Stimulated activated naive CD4-positive, alpha-beta T cell treated with Interleukin-2 at 50 U/mL for 16 hours (primary cell): ENCODE measurements around the gene MEP1A.
"Not testable (repeated sequence)": the region's sequence is repeated elsewhere in the genome, so short reads cannot be mapped to it uniquely, and the experiment has no call there.

Experiments
- DNase-seq: peaks from one replicate; lab custom pipeline; 2025; lab: John Stamatoyannopoulos, UW

Gene MEP1A

DNA sequence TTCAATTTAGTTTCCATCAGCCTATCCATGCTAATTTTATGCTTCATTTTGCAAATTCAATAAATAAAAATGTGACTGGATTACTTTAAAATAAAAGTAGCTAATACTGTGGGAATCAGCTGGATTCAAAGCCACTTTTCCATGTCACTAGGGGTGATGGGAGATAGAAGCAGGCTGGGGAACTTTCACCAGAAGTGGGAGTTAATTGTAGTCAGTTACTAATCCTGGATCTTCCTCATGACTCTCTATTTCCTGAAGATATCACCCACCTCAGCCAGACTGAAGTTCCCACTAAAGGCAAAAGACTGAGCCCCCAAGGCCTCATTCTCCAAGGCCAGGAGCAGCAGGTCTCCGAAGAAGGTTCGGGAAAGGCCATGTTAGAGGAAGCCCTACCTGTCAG, 41.8 kb downstream of the MEP1A start:
- not testable (repeated sequence) for DNase-seq

DNA sequence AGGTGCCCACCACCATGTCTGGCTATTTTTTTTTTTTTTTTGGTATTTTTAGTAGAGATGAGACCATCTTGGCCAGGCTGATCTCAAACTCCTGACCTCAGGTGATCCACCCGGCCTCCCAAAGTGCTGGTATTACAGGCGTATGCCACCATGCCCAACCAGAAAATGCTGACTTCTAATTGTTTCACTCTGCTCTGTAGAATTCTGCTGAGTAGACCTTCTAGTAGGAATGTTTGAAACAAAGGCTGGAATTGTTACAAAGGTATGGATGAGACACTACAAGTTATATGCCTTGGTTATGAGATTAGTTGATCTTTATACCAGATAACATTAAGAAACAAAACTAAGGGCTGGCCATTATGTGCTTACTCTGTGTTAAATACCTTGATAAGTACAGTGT, 44.8 kb downstream of the MEP1A start:
- DNase-seq, result no peak

DNA sequence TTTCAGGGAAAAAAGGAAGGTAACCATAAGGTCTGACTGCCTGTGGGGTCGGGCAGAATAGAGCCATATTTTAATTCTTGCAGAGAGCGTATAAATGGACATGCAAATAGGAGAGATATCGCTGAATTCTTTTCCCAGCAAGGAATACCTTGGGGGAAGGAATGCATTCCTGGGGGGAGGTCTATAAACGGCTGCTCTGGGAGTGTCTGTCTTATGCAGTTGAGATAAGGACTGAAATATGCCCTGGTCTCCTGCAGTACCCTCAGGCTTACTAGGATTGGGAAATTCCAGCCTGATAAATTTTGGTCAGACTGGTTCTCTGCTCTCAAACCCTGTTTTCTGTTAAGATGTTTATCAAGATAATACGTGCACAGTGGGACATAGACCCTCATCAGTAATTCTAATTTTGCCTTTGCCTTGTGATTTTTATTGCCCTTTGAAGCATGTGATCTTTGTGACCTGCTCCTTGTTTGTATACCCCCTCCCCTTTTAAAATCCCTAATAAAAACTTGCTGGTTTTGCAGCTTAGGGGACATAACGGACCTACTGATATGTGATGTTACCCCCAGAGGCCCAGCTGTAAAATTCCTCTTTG, 49.2 kb downstream of the MEP1A start:
- DNase-seq, result not testable (repeated sequence)

DNA sequence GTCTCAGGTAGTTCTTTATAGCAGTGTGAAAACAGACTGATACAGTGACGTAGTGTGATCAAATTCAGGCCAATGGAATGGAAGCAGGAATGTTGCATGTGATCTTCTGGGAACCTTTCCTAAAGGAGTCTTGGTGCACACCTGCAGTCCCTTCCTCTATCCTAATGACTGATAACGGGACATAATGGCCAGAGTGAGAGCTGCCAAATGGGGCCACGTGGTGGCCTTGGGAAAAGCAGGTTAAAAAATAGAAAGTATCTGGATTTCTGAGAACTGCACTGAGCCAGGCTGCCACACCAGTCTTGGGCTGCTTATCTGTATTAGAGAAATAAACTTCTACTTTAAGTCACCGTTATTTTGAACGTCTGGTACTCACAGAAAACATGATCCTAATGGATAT, 51.9 kb downstream of the MEP1A start:
- DNase-seq, result no peak

DNA sequence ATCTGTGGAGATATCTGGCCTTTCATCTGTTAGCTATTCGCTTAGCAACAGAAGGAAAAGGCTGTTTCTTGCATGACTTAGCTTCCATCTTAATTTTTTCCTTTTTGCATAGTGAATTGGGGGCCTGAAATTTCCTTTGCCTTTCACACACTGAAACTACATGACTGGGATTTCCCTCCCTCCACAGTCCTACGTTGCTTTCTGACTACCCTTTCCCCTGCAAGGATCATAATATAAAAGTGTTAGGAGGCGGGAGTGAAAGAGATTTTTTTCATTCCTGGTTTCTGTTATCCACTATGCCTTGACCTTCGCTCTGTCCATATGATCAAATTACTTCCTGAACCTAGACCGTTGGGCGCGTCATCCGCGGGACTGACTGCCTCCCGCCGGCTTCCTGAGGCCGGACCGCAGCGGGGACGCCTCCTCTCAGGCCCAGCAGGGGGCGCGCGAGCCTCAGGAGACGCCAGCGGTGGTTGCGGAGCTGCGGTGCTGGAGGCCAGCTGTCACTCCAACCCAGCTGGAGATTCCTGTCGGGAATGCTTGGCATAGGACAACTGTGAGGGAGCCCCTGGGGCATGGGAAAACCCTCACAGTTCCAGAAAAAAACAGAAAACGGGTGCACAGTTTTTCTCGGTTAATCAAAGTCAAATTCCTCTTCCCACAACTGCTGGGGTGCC, 55.6 kb downstream of the MEP1A start:
- peak; percentile 17 for DNase-seq

DNA sequence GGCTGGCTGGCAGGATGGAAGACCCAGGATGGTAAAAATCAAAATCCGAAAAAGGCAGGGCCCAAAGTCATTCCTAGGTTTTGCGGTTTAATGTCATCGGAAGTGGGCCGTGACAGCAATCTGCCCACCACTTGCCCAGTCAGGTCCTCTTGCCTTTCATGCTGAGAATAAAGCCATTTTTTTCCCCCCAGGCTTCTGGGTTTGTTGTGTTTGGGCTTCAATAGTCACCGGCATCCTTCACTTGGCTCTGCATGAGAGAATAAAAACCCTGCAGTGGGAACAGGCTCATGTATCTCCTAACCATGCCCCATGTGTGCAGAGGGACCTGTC, 56.1 kb downstream of the MEP1A start:
- no peak for DNase-seq

DNA sequence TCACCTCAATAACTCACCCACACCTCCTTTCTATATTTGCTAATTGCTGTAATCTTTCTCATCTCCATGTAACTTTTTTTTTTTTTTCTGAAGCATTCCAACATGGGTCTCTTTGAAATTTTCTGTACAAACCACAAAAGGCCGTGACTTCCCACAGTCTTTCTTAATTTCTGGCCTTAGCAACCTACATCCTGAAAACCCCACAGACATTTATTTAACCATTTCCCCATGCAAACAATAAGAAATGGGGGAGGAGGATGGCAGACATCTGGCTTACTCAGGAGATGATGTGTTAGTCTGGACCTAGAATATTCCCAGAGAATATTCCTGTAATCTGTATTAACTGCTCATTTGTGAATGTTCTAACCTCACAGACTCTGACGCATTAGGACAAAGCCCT, 57.6 kb downstream of the MEP1A start:
- DNase-seq, result no peak

DNA sequence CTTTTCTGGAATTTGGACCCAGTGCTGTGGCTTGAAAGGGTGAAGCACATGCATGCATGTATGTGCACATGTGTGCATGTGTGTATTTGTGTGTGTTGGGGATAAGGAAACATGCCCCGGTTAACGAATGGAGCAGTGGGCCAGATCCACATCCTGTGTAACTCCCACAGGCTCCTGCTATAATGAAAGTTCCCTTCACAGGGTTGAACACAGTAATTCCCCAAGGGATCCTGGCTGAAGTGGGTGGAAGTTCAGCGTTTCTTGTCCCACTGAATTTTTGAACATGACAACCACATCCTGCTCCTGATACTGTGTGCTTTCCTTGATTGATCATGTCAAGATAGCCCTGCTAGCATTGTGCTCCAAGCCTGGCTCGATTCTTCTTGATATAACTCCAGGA, 58.4 kb downstream of the MEP1A start:
- DNase-seq, result not testable (repeated sequence)

DNA sequence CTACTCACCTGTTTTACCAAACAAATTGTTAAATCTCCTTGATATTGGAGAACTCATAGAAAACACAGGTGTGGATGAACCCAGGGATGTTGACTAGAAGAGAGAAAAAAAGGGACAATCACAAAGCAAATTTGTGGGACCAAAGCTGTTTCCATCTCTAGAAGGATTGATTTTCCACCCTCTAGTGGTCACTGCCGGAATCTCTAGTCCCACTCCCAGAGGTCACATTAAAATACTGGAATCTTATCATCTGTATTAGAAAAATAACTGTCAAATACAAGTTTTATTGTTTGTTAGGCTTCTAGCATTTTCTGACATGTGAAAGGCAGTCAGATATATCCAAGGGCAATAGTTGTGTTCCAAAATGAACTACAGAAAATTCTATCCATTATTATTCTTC, 62.8 kb downstream of the MEP1A start:
- not testable (repeated sequence) for DNase-seq

DNA sequence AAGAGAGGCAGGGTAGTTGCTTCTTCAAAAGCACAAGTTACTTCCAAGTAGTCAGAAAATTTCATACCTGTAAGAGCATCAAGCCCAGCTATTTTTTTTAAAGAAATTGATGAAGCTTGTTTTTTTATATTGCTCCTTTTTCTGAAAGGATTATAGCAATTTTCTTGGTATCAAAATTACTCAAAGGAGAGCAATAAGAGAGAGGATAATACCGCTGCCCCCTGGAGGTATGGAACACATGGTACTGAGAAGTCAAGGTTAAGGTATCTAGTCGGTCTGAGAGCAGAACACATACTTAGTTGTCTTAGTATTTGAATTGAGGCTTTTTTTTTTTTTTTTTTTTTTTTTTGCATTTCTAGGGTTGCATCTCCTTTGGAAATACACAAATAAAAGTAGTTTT, 69.2 kb downstream of the MEP1A start:
- DNase-seq, result no peak

DNA sequence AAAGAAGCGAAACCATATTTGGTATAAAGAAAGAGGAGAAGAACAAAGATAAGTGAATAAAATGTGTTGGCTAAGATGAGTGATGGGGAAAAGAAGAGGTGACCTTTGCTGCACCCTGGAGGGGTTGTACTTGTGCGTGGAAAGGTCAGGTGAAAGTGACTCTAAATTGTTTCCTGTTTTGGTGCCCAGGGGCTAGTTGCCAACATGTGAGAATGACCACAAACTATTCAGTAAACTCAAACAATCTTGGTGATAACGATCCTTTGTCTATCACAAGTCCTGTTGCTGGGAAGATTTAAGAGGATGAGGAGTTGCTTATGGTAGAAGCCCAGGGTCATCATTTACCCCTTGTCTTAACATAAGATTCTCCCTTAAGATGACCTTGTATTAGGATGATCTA, 70.6 kb downstream of the MEP1A start:
- DNase-seq, result no peak

DNA sequence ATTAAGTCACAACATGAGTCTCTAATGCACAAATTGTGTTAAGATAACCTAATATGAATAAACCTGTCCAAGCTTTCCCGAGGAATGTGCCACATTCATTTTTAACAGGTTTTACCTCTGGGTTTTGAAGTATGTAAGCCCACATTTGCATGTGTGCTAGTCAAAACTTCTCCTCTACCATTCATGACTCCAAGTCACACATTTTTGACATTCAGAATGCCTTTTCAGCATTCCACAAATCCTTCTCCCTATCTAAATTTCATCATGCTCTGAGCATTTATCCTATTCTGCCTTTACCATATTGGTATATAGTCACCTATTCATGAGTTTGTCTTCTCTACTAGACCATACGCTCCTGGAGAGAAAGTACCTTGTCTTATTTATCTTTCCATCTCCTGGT, 72.0 kb downstream of the MEP1A start:
- DNase-seq, result no peak

DNA sequence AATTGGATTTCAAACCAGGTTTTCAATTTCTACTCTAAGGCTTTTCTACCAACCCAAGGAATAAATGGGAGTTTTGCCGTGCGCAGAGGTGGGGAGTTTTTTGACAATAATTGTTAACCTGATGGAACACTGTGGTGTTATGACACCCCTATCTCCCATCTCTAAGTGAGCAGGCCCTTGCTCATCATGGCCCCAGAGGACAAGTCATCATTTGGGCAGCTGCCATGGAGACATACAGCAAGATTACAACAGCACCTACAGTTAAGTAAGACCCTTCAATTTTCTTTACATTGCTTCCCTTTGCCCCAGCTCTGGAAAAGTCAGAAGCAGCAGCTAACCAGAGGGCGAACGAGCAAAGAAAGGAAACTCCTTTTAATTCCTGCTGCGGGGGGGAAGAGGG, 74.2 kb downstream of the MEP1A start:
- DNase-seq, result no peak

DNA sequence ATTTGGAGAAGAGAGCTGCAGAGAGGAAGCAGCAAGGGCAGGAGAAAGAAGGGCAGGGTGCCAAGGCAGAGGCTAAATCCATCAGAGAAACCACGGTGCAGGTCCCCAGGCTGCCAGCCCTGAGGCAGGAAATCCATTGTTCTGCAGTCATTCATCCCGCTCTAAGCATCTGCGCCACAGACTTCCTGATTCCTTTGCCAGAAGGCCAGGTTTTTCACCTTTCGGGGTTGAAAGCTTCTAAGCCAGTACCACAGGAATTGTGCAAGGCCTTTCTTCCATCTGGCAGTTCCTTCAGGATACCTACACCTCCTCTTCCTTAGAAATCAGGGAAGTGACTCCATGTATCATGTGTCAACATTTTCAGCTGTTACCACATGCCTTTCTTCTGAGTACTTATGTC, 82.9 kb downstream of the MEP1A start:
- DNase-seq, result no peak

DNA sequence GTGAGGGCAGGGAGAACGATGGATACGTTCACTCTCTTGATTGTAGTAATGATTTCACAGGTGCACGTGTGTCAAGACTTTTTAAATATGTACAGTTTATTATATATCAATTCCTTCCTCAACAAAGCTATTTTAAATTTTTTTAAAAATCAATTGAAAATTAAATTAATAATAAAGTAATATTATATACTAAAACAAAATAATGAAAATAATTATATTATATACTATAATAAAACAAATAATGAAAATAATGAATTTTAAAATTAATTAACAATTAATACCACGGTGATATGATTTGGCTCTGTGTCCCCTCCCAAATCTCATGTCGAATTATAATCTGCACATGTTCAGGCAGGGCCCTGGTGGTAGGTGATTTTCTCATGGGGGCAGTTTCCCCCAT, 85.8 kb downstream of the MEP1A start:
- DNase-seq, result no peak

DNA sequence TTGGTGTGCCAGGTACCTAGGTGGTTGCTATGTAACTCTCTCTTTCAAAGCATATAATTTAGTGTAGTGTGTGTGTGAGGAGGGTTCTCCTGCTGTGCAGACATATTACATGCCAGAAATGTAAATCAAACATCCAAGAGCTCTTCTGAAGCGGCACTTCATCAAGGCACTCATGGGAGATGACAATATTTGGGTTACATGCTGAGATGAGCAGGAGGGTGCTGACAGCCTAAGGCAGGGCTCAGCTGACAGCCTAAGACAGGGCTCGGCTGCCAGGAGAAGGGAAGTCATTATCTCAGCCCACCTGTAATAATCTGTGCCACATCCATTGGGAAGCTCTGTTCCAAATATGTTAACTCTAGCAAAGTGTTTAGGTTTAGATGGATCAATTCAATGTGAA, 89.5 kb downstream of the MEP1A start:
- DNase-seq, result no peak

DNA sequence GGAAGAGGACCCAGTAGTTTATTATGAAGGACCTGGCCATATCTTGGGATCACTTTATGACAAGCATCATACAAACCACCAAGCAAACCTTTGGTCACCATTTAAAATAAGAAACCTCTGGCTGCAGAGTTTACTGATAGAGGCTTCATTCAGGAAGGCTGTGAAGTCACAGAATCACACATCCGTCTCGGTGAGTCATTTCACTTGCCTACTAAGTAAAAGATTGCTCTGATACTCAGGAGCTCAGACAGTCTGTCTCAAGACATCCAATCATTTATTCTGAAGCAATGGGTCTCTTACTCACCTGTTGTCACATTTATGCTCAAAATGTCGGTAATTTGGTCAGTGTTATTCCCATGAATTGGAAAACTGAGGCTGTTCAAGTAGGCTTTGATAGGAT, 94.8 kb downstream of the MEP1A start:
- DNase-seq, result no peak

DNA sequence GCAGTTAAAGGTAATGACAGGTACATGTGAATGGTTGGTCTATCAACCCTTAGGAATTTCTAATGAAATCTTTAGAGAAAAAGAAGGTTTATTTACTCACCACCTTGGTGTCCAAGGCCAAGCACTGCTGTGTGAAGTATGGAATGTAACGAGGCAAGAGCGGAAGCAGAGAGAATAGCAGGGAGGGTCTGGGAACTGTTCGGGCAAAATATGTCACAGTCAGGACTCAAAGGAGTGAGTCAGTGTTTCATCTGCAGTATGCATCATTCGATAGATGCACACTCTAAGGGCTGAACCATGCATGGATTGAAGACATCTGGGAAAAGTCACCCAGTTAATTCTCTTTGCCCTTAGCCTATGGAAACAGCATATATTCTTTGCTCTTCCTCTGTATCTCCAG, 95.4 kb downstream of the MEP1A start:
- no peak for DNase-seq
